Tibial nerve (tissue), 3 donors: ENCODE results near the gene PTPRM.

ENCODE experiments used
- CTCF ChIP-seq, 5 experiments: fragments of 200-600 bp in 3 of 5; fragments of 450-650 bp in 2 of 5; sonication (generic) in 3 of 5; IDR thresholded peaks; one replicate each; pipeline ENCODE4 v1.5.1; 2016 to 2019; ENCODE audit warnings: antibody characterized with exemption in 5 of 5, mild to moderate bottlenecking in 3 of 5, moderate library complexity in 2 of 5
- POLR2A ChIP-seq, 2 donors: fragments of 450-650 bp; IDR thresholded peaks; one replicate each; pipeline ENCODE4 v1.6.1; 2017; ENCODE audit warnings: antibody characterized with exemption in 2 of 2, mild to moderate bottlenecking in 2 of 2, moderate library complexity in 2 of 2

- TF ChIP-seq CTCF (IDR thresholded peaks at IDR 0.05) (no peak), POLR2A (IDR thresholded peaks at IDR 0.05) (no peak)
Measured at GRCh38 chr18:7924616-7925015, 357.5 kb downstream of the PTPRM start.
